Upper lobe of left lung (tissue), 6 donors: ENCODE data around the gene ABCC6. TPM values are rescaled to one million over a fixed set of nuclear protein-coding genes. Genes with fewer than 3 reads are reported as not detected.
"Not testable (repeated sequence)": the region's sequence is repeated elsewhere in the genome, so short reads cannot be mapped to it uniquely, and the experiment has no call there.

Experiments
- ATAC-seq, 2 donors: fragments of 200-7000 bp; cut with Tn5 transposase; one replicate each; pipeline ENCODE4 v1.9.1; 2022; ENCODE audit warnings: mild to moderate bottlenecking in 2 of 2, moderate library complexity in 2 of 2; ENCODE audit not compliant: low FRiP score in 2 of 2
- DNase-seq, 2 donors: peaks; one replicate each; pipeline ENCODE4 v3.0.0-alpha.2; 2019 to 2020
- H3K27ac ChIP-seq, 4 donors: fragments of 200-600 bp; sonication (generic); one replicate each; pipeline ENCODE4 v1.5.1; 2016 to 2019
- H3K27me3 ChIP-seq, 4 donors: fragments of 200-600 bp; sonication (generic); one replicate each; pipeline ENCODE4 v1.5.1; 2017 to 2019
- H3K36me3 ChIP-seq, 4 donors: fragments of 200-600 bp; sonication (generic); one replicate each; pipeline ENCODE4 v1.5.1; 2016 to 2019
- H3K4me1 ChIP-seq, 4 donors: fragments of 200-600 bp; sonication (generic); one replicate each; pipeline ENCODE4 v1.5.1; 2018 to 2019
- H3K4me3 ChIP-seq, 4 donors: fragments of 200-600 bp; sonication (generic); one replicate each; pipeline ENCODE4 v1.5.1; 2017 to 2019; ENCODE audit warnings: mild to moderate bottlenecking in 2 of 4, moderate library complexity in 1 of 4
- H3K9me3 ChIP-seq, 4 donors: fragments of 200-600 bp; sonication (generic); one replicate each; pipeline ENCODE4 v1.5.1; 2018 to 2019
- CTCF ChIP-seq, 6 experiments: fragments of 450-650 bp in 4 of 6; fragments of 200-600 bp in 2 of 6; sonication (generic) in 2 of 6; IDR thresholded peaks; one replicate each; pipeline ENCODE4 v1.5.1; 2016 to 2019; ENCODE audit warnings: antibody characterized with exemption in 6 of 6
- EP300 ChIP-seq, 4 donors: sonication (generic); formaldehyde crosslinking; IDR thresholded peaks; one replicate each; pipeline ENCODE4 v1.5.1; 2017; ENCODE audit warnings: antibody characterized with exemption in 4 of 4, control low read depth in 2 of 4
- POLR2A ChIP-seq, 4 donors: fragments of 450-650 bp; IDR thresholded peaks; one replicate each; pipeline ENCODE4 v1.5.1; 2016 to 2017; ENCODE audit warnings: antibody characterized with exemption in 4 of 4, mild to moderate bottlenecking in 2 of 4
- POLR2AphosphoS5 ChIP-seq, 2 donors: sonication (generic); formaldehyde crosslinking; IDR thresholded peaks; one replicate each; pipeline ENCODE4 v1.5.1; 2017; ENCODE audit warnings: antibody characterized with exemption in 2 of 2
- WGBS, 2 donors: methylation state at CpG; one replicate each; pipeline ENCODE4 v1.1.5; 2017 to 2018; 5-methylcytosine and 5-hydroxymethylcytosine counted together
- total RNA-seq, 6 donors: library from RNA; depleted of rRNA in 4 of 6; stranded (reverse); fragments of >200 nt in 4 of 6; gene quantifications; one replicate each; pipeline versions ENCODE4 v1.1.0 to v1.2.1, GENCODE V29; 2016 to 2021
- donor health status: DM: no; HTN: no; CAD: no; lungs with moderate emphysema.
- donor health status: DM: no; HTN: yes; CAD: no; lungs with severe emphysema.

The ABCC6 gene
- total RNA-seq, 6 donors from 2014 or later, result 31.9 to 148 (median 41.8) TPM

- Histone ChIP-seq H3K9me3 (no peaks in the 10 kb centered on the region), H3K4me1 (peaks cover 0 to 8% (median 5%) of the 10 kb centered on the region in 4 donors), H3K4me3 (no peak overlapping the region), H3K27me3 (no peaks in the 10 kb centered on the region), H3K27ac (peak overlapping the region in 1 of 4 donors; percentile 14), H3K36me3 (peaks cover 0 to 24% (median 6%) of the 10 kb centered on the region in 4 donors)
- TF ChIP-seq POLR2AphosphoS5 (IDR thresholded peaks at IDR 0.05) (no peak), EP300 (IDR thresholded peaks at IDR 0.05) (no peak), CTCF (IDR thresholded peaks at IDR 0.05) (no peak), POLR2A (IDR thresholded peaks at IDR 0.05) (no peak)
- DNase-seq, result no peak
- 80 to 90% methylated on average over 5 to 10 of the region's 10 CpGs for WGBS, 2 donors
- ATAC-seq, result peak in 1 of 2 donors; percentile 2
These were observed 73.6 kb downstream of the ABCC6 start for GRCh38 chr16:16149710-16150116.

GRCh38 chr16:16148755-16149154 is 74.5 kb downstream of the ABCC6 start:
- no peak for DNase-seq
- ATAC-seq, result no peak
- Histone ChIP-seq H3K4me1 (peaks cover 0 to 8% (median 5%) of the 10 kb centered on the region in 4 donors), H3K36me3 (peaks cover 0 to 30% (median 6%) of the 10 kb centered on the region in 4 donors), H3K9me3 (no peaks in the 10 kb centered on the region), H3K4me3 (no peak overlapping the region), H3K27ac (no peak overlapping the region), H3K27me3 (no peaks in the 10 kb centered on the region)
- TF ChIP-seq EP300 (IDR thresholded peaks at IDR 0.05) (no peak), CTCF (IDR thresholded peaks at IDR 0.05) (no peak), POLR2AphosphoS5 (IDR thresholded peaks at IDR 0.05) (no peak), POLR2A (IDR thresholded peaks at IDR 0.05) (no peak)
- WGBS, 2 donors, result 82 to 84% methylated on average over 9 of the region's 9 CpGs

GRCh38 chr16:16148000-16148599 is 75.2 kb downstream of the ABCC6 start:
- 81 to 85% methylated on average over 14 to 15 of the region's 15 CpGs for WGBS, 2 donors
- H3K27ac ChIP-seq, H3K9me3 ChIP-seq, ATAC-seq, H3K27me3 ChIP-seq, H3K4me3 ChIP-seq, DNase-seq, H3K4me1 ChIP-seq: not testable (repeated sequence)
- peaks cover 0 to 30% (median 7%) of the 10 kb centered on the region in 4 donors for H3K36me3 ChIP-seq

DNA sequence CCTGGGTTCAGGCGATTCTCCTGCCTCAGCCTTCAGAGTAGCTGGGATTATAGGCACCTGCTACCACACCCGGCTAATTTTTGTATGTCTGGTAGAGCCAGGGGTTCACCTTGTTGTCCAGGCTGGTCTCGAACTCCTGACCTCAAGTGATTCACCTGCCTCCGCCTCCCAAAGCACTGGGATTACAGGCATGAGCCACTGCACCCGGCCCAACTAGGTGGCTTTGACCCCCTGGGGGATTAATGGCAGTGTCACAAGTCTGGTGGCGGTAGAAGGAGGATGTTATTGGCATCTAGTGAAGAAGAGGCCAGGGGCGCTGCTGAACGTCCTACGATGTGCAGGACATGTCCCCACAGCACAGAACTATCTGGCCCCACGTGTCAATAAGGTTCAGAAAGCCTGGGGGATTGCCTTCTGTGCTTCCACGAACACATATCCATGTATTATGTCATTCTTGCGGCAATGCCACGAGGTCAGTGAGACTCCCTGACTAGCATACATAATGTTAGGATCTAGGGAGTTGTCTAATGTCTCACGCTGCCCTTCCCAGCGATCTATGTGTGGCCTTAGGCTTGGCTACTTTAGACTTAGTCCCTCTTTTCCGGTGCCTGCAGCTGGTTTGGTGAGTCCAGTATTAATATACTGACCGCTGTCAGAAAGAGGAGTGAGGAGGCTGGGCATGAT is 75.8 kb downstream of the ABCC6 start:
- Histone ChIP-seq H3K27me3 (no peaks in the 10 kb centered on the region), H3K27ac (no peak overlapping the region), H3K4me3 (no peak overlapping the region), H3K9me3 (no peaks in the 10 kb centered on the region), H3K36me3 (peaks cover 0 to 28% (median 10%) of the 10 kb centered on the region in 4 donors), H3K4me1 (peaks cover 0 to 8% (median 5%) of the 10 kb centered on the region in 4 donors)
- no peak for ATAC-seq
- no peak for TF ChIP-seq POLR2A (IDR thresholded peaks at IDR 0.05)
- no peak for DNase-seq
- 85 to 94% methylated on average over 17 of the region's 17 CpGs for WGBS, 2 donors

DNA sequence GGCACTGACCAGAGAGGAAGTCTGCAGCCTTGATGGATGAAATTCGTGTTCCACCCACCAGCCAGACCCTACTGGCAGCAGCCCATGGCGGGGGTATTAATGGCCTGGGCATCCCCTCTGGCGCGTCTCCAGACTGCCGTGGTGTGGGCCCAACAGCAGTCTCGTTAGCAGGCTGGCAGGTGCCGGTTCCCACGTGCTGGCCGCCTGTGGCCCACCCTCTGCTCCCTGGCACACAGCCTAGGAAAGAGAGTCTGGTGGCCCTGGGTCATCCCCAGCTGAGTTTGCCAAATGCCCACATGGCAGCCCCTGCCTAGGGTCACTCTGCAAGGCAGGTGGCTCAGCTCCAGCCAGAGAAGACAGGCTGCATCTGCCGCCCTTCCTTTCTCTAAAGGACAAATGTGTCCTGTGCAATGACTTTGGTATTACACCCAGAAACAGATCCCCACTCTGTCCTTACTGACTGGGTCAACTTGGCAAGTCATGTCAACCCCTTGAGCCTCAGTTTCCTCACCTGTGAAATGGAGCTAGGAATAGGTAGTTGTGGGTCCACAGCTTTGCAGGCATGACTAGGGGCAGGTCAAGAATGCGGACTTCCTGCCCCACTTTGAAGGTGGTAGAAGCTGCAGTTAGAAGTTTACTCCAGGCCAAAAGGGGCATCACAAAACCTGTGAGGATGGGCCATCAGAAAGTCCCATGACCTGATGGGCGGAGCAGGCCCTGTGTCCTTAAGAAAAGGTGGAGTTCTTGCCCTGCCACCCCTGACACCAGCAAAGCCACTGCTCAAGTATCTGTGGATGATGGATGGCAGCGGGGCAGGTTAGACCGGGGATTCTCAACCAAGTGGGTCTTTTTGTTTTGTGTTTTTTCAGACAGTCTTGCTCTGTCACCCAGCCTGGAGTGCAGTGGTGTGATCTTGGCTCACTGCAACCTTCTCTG is 76.6 kb downstream of the ABCC6 start:
- H3K9me3 ChIP-seq, result no peaks in the 10 kb centered on the region
- 80 to 94% methylated on average over 7 to 11 of the region's 14 CpGs for WGBS, 2 donors
- no peak overlapping the region for H3K4me3 ChIP-seq
- no peak for DNase-seq
- no peaks in the 10 kb centered on the region for H3K27me3 ChIP-seq
- no peak for TF ChIP-seq CTCF (IDR thresholded peaks at IDR 0.05)
- no peak for TF ChIP-seq POLR2AphosphoS5 (IDR thresholded peaks at IDR 0.05)
- no peak for TF ChIP-seq POLR2A (IDR thresholded peaks at IDR 0.05)
- no peak for TF ChIP-seq EP300 (IDR thresholded peaks at IDR 0.05)
- no peak overlapping the region for H3K27ac ChIP-seq
- ATAC-seq, result no peak
- H3K36me3 ChIP-seq, result peaks cover 0 to 29% (median 16%) of the 10 kb centered on the region in 4 donors
- peaks cover 0 to 8% (median 5%) of the 10 kb centered on the region in 4 donors for H3K4me1 ChIP-seq
